ENCODE results near the gene SNX22.

DNA sequence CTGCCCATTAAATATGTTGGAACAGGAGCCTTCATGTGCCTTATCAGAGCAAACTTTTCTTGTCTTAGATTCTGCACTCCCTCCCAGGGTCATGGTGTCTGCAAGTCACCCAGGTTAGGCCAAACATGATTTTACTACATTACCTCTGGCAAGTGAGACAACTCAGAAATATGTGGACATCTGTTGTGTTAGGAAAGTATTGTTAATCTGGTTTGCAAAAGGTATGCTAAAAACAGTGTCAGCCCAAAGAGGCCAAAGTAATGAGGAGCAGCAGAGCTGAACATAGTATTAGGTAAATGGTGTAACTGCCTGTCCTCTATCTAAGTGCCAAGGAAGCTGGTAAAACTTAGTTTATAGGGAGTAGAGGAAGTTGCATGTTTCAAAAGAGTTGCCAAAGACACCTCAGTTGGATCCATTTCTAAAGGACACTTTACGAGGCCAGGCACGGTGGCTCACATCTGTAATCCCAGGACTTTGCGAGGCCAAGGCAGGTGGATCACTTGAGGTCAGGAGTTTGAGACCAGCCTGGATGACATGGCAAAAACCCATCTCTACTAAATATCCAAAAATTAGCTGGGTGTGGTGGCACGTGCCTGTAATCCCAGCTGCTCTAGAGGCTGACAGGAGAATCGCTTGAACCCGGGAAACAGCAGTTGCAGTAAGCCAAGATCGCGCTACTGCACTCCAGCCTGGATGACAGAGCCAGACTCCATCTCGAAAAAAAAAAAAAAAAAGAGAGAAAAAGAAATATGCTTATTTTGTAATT, 33.8 kb downstream of the SNX22 start:
- TF ChIP-seq POLR2A (IDR thresholded peaks at IDR 0.05; ENCODE audit: low read length) (no peak), GATA1 (IDR thresholded peaks at IDR 0.05; ENCODE audit: low read depth, low read length) (no peak)

Data from erythroblast (primary cell).